HEK293T (cell line): ENCODE results near the gene FUT3.

Experiments
- ELF4 ChIP-seq: fragments of 450-650 bp; IDR thresholded peaks from 2 replicates; pipeline ENCODE4 v1.6.1; 2017; ENCODE audit warnings: antibody characterized with exemption
- NFRKB ChIP-seq: fragments of 450-650 bp; IDR thresholded peaks from 2 replicates; pipeline ENCODE4 v1.6.1; 2016; ENCODE audit warnings: mild to moderate bottlenecking, moderate library complexity
- SP1 ChIP-seq: fragments of 450-650 bp; IDR thresholded peaks from 2 replicates; pipeline ENCODE4 v1.6.1; 2017
- SUZ12 ChIP-seq: fragments of 450-650 bp; IDR thresholded peaks from 2 replicates; pipeline ENCODE4 v1.6.1; 2016; ENCODE audit warnings: mild to moderate bottlenecking

DNA sequence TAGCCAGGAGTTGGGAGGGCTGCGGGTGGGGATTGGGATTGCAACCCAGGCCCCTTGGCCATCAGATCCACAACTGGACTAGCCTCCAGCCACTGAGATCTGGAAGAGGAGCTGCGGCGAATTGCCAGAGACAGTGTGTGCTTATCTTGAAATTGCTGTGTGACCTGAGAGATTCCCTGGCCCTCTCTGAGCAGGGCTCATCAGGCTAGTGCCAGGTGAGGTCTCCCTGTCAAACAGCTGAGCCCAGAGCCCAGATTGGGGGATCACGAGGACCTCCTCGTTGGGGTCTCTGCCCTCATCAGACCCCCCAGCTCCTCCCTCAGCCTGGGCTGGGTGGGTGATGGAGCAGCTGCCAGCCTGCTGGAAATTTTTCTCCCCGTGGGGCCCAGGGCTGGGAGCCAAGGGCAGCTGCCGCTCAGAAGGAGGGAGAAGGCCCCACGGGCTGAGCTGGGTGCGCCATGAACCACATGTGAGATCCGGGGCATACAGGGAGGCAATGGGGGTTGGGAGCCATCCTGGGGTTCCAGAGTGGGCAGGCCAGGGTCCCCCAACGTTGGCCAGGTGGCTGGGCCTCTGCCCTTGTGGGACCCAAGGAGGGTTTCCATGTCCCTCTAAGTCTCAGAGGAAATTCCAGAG, 11.9 kb upstream of the FUT3 start:
- TF ChIP-seq NFRKB (no peak), SP1 (no peak), ELF4 (no peak), SUZ12 (no peak)
